Measurements from ENCODE around the gene ZNF232. TPM values are rescaled to one million over a fixed set of nuclear protein-coding genes. Genes with fewer than 3 reads are reported as not detected.
A peak's percentile ranks its signal among the peaks of the same experiment; 100 is the strongest.
"Not testable (repeated sequence)": the region's sequence is repeated elsewhere in the genome, so short reads cannot be mapped to it uniquely, and the experiment has no call there.

The ZNF232 gene
- total RNA-seq, 1 donor from 2014 or later = 51.1 TPM

- Mint-ChIP-seq H3K27me3 (peaks cover 6% of the 10 kb centered on the region), H3K9me3 (ENCODE audit: low read depth) (peaks cover 55% of the 10 kb centered on the region), H3K36me3 (ENCODE audit: insufficient read depth) (peaks cover 44% of the 10 kb centered on the region)
Measured at GRCh38 chr17:5092218-5093010, 19.3 kb downstream of the ZNF232 start.

DNA sequence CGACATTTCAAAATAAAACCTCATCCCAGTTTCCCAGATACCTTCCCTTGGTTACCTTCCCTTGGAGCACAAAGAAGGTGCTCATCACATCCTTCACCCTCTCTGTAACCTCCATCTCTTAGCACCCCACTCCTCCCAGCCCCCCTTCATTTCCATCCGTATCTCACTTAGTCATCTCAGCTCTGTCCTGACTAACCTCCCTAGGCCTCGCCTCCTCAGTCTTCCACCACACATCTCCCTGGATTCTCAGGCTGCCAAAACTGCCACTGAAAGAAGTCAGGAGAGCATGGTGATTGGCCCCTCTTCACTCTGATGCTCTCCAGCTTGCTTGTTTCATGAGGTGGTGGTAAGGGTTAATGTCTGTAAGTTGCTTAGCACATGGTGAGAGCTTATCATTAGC lies 31.1 kb downstream of the ZNF232 start:
- peaks cover 12% of the 10 kb centered on the region for H3K9me3 Mint-ChIP-seq (ENCODE audit: low read depth)
- H3K36me3 Mint-ChIP-seq (ENCODE audit: insufficient read depth) = peaks cover 6% of the 10 kb centered on the region
- no peaks in the 10 kb centered on the region for H3K27me3 Mint-ChIP-seq
- TF ChIP-seq CTCF (IDR thresholded peaks at IDR 0.05; ENCODE audit: unreplicated experiment) = no peak
- H3K4me3 Mint-ChIP-seq (ENCODE audit: low read depth) = no peak overlapping the region
- DNase-seq (ENCODE audit: low spot score, unreplicated experiment) = no peak
- H3K4me1 Mint-ChIP-seq (ENCODE audit: low read depth) = peaks cover 2% of the 10 kb centered on the region
- H3K27ac Mint-ChIP-seq = no peak overlapping the region

More at GRCh38 chr17:5092218-5093010, 19.3 kb downstream of the ZNF232 start:
- Mint-ChIP-seq H3K4me1 (ENCODE audit: low read depth) (no peaks in the 10 kb centered on the region), H3K27ac (no peak overlapping the region), H3K4me3 (ENCODE audit: low read depth) (no peak overlapping the region)
- DNase-seq (ENCODE audit: low spot score, unreplicated experiment) = no peak
- no peak for TF ChIP-seq CTCF (IDR thresholded peaks at IDR 0.05; ENCODE audit: unreplicated experiment)

- Mint-ChIP-seq H3K4me3 (ENCODE audit: low read depth) (peak within 1 kb of the TSS; percentile 65), H3K4me1 (ENCODE audit: low read depth) (peaks cover 8% of the 10 kb centered on the region), H3K27me3 (no peaks in the 10 kb centered on the region), H3K9me3 (ENCODE audit: low read depth) (peaks cover 7% of the 10 kb centered on the region), H3K36me3 (ENCODE audit: insufficient read depth) (peaks cover 6% of the 10 kb centered on the region), H3K27ac (peak within 1 kb of the TSS; percentile 20)
- no peak for DNase-seq (ENCODE audit: low spot score, unreplicated experiment)
- no peak for TF ChIP-seq CTCF (IDR thresholded peaks at IDR 0.05; ENCODE audit: unreplicated experiment)
Measured at GRCh38 chr17:5078106-5079028, 33.3 kb downstream of the ZNF232 start, which contains the start of gene ZFP3. Gene ZFP3, plus strand, starts transcription at chr17:5078467. Its CDS starts 13,038 bp downstream, at chr17:5091505.

DNA sequence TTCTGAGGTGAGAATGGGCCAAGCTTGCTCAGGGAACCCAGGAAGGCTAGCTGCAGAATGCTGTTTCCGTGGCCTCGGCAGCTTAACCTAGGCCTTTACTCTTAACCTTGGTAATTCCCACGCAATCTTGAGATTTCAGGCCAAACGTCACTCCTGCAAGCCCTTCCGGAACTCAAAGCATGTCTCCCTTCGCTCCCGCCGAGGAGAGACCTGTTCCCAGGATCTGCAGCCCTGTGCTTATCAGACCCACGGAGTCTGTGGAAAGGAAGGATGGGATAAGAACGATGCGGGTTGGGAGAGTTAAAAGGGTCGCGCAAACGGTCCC lies 33.9 kb downstream of the ZNF232 start:
- Mint-ChIP-seq H3K36me3 (ENCODE audit: insufficient read depth) (peaks cover 6% of the 10 kb centered on the region), H3K27ac (peak overlapping the region; percentile 20), H3K4me1 (ENCODE audit: low read depth) (peaks cover 8% of the 10 kb centered on the region), H3K9me3 (ENCODE audit: low read depth) (peaks cover 7% of the 10 kb centered on the region), H3K4me3 (ENCODE audit: low read depth) (peak overlapping the region; percentile 65), H3K27me3 (no peaks in the 10 kb centered on the region)
- no peak for TF ChIP-seq CTCF (IDR thresholded peaks at IDR 0.05; ENCODE audit: unreplicated experiment)
- no peak for DNase-seq (ENCODE audit: low spot score, unreplicated experiment)

DNA sequence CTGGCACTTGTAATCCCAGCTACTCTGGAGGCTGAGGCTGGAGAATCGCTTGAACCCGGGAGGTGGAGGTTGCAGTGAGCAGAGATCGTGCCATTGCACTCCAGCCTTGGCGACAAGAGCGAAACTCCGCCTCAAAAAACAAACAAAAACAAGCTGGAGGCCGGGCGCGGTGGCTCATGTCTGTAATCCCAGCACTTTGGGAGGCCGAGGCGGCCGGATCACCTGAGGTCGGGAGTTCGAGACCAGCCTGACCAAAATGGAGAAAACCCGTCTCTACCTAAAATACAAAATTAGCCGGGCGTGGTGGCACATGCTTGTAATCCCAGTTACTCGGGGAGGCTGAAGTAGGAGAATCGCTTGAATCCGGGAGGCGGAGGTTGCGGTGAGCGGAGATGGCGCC lies 34.4 kb downstream of the ZNF232 start:
- H3K27ac Mint-ChIP-seq; H3K9me3 Mint-ChIP-seq (ENCODE audit: low read depth); H3K27me3 Mint-ChIP-seq; DNase-seq (ENCODE audit: low spot score, unreplicated experiment); H3K4me3 Mint-ChIP-seq (ENCODE audit: low read depth); H3K4me1 Mint-ChIP-seq (ENCODE audit: low read depth); H3K36me3 Mint-ChIP-seq (ENCODE audit: insufficient read depth): not testable (repeated sequence)

- not testable (repeated sequence) for H3K4me1 Mint-ChIP-seq (ENCODE audit: low read depth); DNase-seq (ENCODE audit: low spot score, unreplicated experiment); H3K4me3 Mint-ChIP-seq (ENCODE audit: low read depth); H3K36me3 Mint-ChIP-seq (ENCODE audit: insufficient read depth); H3K9me3 Mint-ChIP-seq (ENCODE audit: low read depth); H3K27me3 Mint-ChIP-seq
- H3K27ac Mint-ChIP-seq = peak overlapping the region; percentile 97
Measured at GRCh38 chr17:5075472-5075871, 36.2 kb downstream of the ZNF232 start.
